Right lobe of liver (tissue), 6 donors: ENCODE measurements around the gene RCL1. TPM values are rescaled to one million over a fixed set of nuclear protein-coding genes. Genes with fewer than 3 reads are reported as not detected.

Experiments used
- ATAC-seq, 4 donors: fragments of 200-7000 bp; cut with Tn5 transposase; one replicate each; pipeline ENCODE4 v1.9.1; 2020; ENCODE audit warnings: mild to moderate bottlenecking in 4 of 4, moderate library complexity in 4 of 4
- DNase-seq, 3 donors: peaks; one replicate each; pipeline ENCODE4 v3.0.0-alpha.2; 2020
- H3K27ac ChIP-seq, 3 donors: fragments of 200-600 bp; one replicate each; pipeline ENCODE4 v1.8.0; 2022
- H3K27me3 ChIP-seq, 2 donors: fragments of 200-600 bp; one replicate each; pipeline ENCODE4 v1.8.0; 2022
- H3K36me3 ChIP-seq, 4 donors: fragments of 200-600 bp; sonication (generic) in 1 of 4; one replicate each; pipeline versions ENCODE4 v1.5.1 to v1.8.0; 2017 to 2022; ENCODE audit warnings: control low read depth in 1 of 4
- H3K4me1 ChIP-seq, 4 donors: fragments of 200-600 bp; sonication (generic) in 1 of 4; one replicate each; pipeline versions ENCODE4 v1.5.1 to v1.8.0; 2017 to 2022; ENCODE audit warnings: control low read depth in 1 of 4
- H3K4me3 ChIP-seq, 3 donors: fragments of 200-600 bp; one replicate each; pipeline ENCODE4 v1.8.0; 2022
- H3K9me3 ChIP-seq, 4 donors: fragments of 200-600 bp; sonication (generic) in 1 of 4; one replicate each; pipeline versions ENCODE4 v1.5.1 to v1.8.0; 2017 to 2022; ENCODE audit warnings: control low read depth in 1 of 4
- POLR2A ChIP-seq: fragments of 450-650 bp; IDR thresholded peaks from one replicate; pipeline ENCODE4 v1.6.1; 2017; ENCODE audit warnings: antibody characterized with exemption, mild to moderate bottlenecking
- WGBS: methylation state at CpG from one replicate; pipeline ENCODE4 v1.1.6; 2018; ENCODE audit warnings: low coverage, low lambda C conversion rate; ENCODE audit not compliant: insufficient coverage; ENCODE audit errors: missing lambda C conversion rate; 5-methylcytosine and 5-hydroxymethylcytosine counted together
- intact Hi-C, 2 donors: fragments of 100-400 bp; cut with DNase I; formaldehyde crosslinking; loops; one replicate each; pipeline versions ENCODE4 v1.11.2 to v1.14.1; 2022
- total RNA-seq, 6 experiments: library from RNA; depleted of rRNA in 2 of 6; stranded (reverse); fragments of >200 nt in 2 of 6; fragmentation: NEBNext Ultra II Directional in 3 of 6; extraction: Animal tissue kit (Norgen Biotek cat#: 25700) in 3 of 6; gene quantifications; one replicate each; pipeline versions ENCODE4 v1.1.0 to v1.2.4, GENCODE V29; 2016 to 2023
- TF ChIP-seq, protein P1 (sequence below), 4 donors: fragments of 200-600 bp in 3 of 4; fragments of 450-650 bp in 1 of 4; IDR thresholded peaks; one replicate each; pipeline versions ENCODE4 v1.5.1 to v1.8.0; 2016 to 2022; ENCODE audit warnings: antibody characterized with exemption in 4 of 4, mild to moderate bottlenecking in 2 of 4
- donor health status: DM: no; HTN: yes; CAD: no.
- donor health status: DM: no; HTN: no; CAD: no.
- donor health status: DM: no; HTN: no; CAD: no.
- donor health status: DM: no; HTN: yes; CAD: no.
- donor health status: DM: no; HTN: yes; CAD: no.

RCL1 gene
- total RNA-seq, 6 experiments from 2014 or later, result 20.2 to 108 (median 63.4) TPM

- no CpG with 5 or more reads among the region's 2 CpGs for WGBS
- intact Hi-C loops, result no loop called here
- ATAC-seq (peak in 1 of 4 donors; percentile 8), DNase-seq (no peak)
- Histone ChIP-seq H3K9me3 (no peaks in the 10 kb centered on the region), H3K27me3 (no peaks in the 10 kb centered on the region), H3K4me1 (peaks cover 0 to 21% (median 8%) of the 10 kb centered on the region in 4 donors), H3K27ac (peak overlapping the region in 1 of 3 donors; percentile 2), H3K4me3 (no peak overlapping the region), H3K36me3 (no peaks in the 10 kb centered on the region)
- TF ChIP-seq POLR2A, result no peak
Measured at GRCh38 chr9:4798281-4799032, 5.7 kb downstream of the RCL1 start.

DNA sequence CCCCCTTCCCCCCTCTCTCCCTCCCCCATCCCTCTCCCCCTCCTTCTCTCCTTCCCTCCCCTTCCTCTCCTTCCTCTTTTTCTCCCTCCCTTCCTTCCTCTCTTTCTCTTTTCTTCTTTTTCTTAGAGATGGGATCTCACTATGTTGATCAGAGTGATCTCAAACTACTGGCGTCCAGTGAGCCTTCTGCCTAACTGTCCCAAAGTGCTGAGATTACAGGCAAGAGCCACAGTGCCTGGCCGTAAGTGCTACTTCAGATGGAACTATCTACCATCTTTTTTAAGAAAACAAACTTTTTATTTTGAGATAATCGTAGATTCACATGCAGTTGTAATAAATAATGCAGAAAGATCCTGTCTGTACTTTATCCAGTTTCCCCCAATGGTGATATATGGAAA lies 6.3 kb downstream of the RCL1 start:
- intact Hi-C loops, result no loop called here
- peaks cover 0 to 23% (median 8%) of the 10 kb centered on the region in 4 donors for H3K4me1 ChIP-seq
- H3K27me3 ChIP-seq, result no peaks in the 10 kb centered on the region
- H3K27ac ChIP-seq, result no peak overlapping the region
- 49% methylated on average over 3 of the region's 3 CpGs for WGBS
- TF ChIP-seq, protein P1, sequence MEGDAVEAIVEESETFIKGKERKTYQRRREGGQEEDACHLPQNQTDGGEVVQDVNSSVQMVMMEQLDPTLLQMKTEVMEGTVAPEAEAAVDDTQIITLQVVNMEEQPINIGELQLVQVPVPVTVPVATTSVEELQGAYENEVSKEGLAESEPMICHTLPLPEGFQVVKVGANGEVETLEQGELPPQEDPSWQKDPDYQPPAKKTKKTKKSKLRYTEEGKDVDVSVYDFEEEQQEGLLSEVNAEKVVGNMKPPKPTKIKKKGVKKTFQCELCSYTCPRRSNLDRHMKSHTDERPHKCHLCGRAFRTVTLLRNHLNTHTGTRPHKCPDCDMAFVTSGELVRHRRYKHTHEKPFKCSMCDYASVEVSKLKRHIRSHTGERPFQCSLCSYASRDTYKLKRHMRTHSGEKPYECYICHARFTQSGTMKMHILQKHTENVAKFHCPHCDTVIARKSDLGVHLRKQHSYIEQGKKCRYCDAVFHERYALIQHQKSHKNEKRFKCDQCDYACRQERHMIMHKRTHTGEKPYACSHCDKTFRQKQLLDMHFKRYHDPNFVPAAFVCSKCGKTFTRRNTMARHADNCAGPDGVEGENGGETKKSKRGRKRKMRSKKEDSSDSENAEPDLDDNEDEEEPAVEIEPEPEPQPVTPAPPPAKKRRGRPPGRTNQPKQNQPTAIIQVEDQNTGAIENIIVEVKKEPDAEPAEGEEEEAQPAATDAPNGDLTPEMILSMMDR (IDR thresholded peaks at IDR 0.05), result no peak
- H3K9me3 ChIP-seq, result no peaks in the 10 kb centered on the region
- no peak overlapping the region for H3K4me3 ChIP-seq
- H3K36me3 ChIP-seq, result no peaks in the 10 kb centered on the region
- ATAC-seq, result no peak
- no peak for DNase-seq

DNA sequence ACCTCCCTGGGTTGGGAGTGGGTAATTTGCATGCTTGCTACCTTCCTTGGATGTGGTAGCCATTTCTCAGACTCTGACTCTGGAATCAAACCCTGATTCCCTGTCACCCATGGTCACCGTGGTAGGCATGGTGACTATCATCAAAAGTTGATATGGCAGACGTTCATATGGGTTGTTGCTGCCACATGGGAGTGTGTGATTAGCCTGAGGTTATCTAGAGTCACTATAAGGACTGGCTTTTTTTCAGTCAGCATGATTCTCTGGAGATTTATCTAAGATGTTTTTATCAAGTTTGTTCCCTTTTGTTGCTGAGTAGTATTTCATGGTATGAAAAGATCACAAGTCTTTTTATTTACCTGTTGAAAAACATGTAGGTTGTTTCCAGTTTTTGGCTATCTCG lies 7.0 kb downstream of the RCL1 start:
- ATAC-seq (no peak), DNase-seq (no peak)
- H3K9me3 ChIP-seq, result no peaks in the 10 kb centered on the region
- H3K27me3 ChIP-seq, result no peaks in the 10 kb centered on the region
- peaks cover 0 to 22% (median 8%) of the 10 kb centered on the region in 4 donors for H3K4me1 ChIP-seq
- WGBS, result 51% methylated on average over 3 of the region's 3 CpGs
- no peak overlapping the region for H3K27ac ChIP-seq
- intact Hi-C loops, result no loop called here
- TF ChIP-seq, protein P1 (IDR thresholded peaks at IDR 0.05), result no peak
- TF ChIP-seq POLR2A, result no peak
- H3K4me3 ChIP-seq, result no peak overlapping the region
- no peaks in the 10 kb centered on the region for H3K36me3 ChIP-seq

DNA sequence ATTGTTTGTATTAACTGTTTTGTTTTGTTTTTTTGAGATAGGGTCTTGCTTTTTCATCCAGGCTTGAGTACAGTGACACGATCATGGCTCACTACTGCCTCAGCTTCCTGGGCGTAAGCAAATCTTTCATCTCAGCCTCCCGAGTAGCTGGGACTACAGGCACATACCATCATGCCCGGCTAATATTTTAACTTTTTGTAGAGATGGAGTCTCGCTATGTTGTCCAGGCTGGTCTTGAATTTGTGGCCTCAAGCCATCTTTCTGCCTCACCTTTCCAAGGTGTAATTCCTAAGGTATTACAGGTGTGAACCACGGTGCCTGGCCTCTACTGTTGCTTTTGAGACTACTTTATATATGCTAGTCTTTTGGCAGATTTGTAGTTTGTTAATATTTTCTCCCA lies 8.4 kb downstream of the RCL1 start:
- ATAC-seq, result no peak
- WGBS, result 98% methylated on average over 5 of the region's 6 CpGs
- H3K27me3 ChIP-seq, result no peaks in the 10 kb centered on the region
- no peak overlapping the region for H3K27ac ChIP-seq
- DNase-seq, result no peak
- TF ChIP-seq, protein P1 (IDR thresholded peaks at IDR 0.05), result no peak
- TF ChIP-seq POLR2A, result no peak
- intact Hi-C loops, result no loop called here
- no peaks in the 10 kb centered on the region for H3K9me3 ChIP-seq
- peaks cover 0 to 22% (median 8%) of the 10 kb centered on the region in 4 donors for H3K4me1 ChIP-seq
- no peaks in the 10 kb centered on the region for H3K36me3 ChIP-seq
- no peak overlapping the region for H3K4me3 ChIP-seq

GRCh38 chr9:4803670-4804530 lies 11.2 kb downstream of the RCL1 start:
- TF ChIP-seq, protein P1 (IDR thresholded peaks at IDR 0.05), result no peak
- no peak for TF ChIP-seq POLR2A
- no peaks in the 10 kb centered on the region for H3K36me3 ChIP-seq
- H3K27me3 ChIP-seq, result no peaks in the 10 kb centered on the region
- no peak overlapping the region for H3K4me3 ChIP-seq
- H3K27ac ChIP-seq, result peak overlapping the region in 2 of 3 donors; percentile 70 to 89
- no peaks in the 10 kb centered on the region for H3K9me3 ChIP-seq
- intact Hi-C loops, result no loop called here
- peaks cover 0 to 17% (median 8%) of the 10 kb centered on the region in 4 donors for H3K4me1 ChIP-seq
- DNase-seq, result peak in 1 of 3 donors; percentile 81
- peak; percentile 69 to 93 (median 90) for ATAC-seq
- 68% methylated on average over 9 of the region's 27 CpGs for WGBS
